Body of pancreas (tissue), 4 donors: Measurements from ENCODE around the gene ANO2. TPM values are rescaled to one million over a fixed set of nuclear protein-coding genes. Genes with fewer than 3 reads are reported as not detected.

ENCODE experiments used
- ATAC-seq: fragments of 150-250 bp; one replicate; pipeline ENCODE4 v1.9.1; 2016
- DNase-seq, 4 donors: peaks; one replicate each; pipeline ENCODE4 v3.0.0-alpha.2; 2019
- H3K27ac ChIP-seq, 4 donors: fragments of 200-600 bp; sonication (generic); 1 replicate in 3 of 4; 2 replicates in 1 of 4; pipeline versions ENCODE4 v1.5.1 to v1.6.1; 2016 to 2019; ENCODE audit warnings: mild to moderate bottlenecking in 1 of 4, mixed read lengths in 1 of 4, moderate library complexity in 1 of 4
- H3K27me3 ChIP-seq, 2 donors: fragments of 200-600 bp; sonication (generic); one replicate each; pipeline ENCODE4 v1.6.0; 2016; ENCODE audit warnings: mild to moderate bottlenecking in 1 of 2
- H3K36me3 ChIP-seq, 2 donors: fragments of 200-600 bp; sonication (generic); replicated peaks in 1 of 2; 2 replicates each; pipeline ENCODE4 v1.5.1; 2016; ENCODE audit warnings: low read depth in 2 of 2; ENCODE audit not compliant: insufficient read depth in 1 of 2
- H3K4me1 ChIP-seq: fragments of 200-600 bp; sonication (generic); one replicate; pipeline ENCODE4 v1.6.0; 2016
- H3K4me3 ChIP-seq, 2 donors: fragments of 200-600 bp; sonication (generic); 1 replicate in 1 of 2; 2 replicates in 1 of 2; pipeline ENCODE4 v1.5.1; 2016 to 2019
- H3K9me3 ChIP-seq, 3 donors: fragments of 200-600 bp; sonication (generic); 1 replicate in 2 of 3; 2 replicates in 1 of 3; pipeline ENCODE4 v1.5.1; 2016
- POLR2A ChIP-seq, 3 donors: fragments of 450-650 bp; IDR thresholded peaks; one replicate each; pipeline ENCODE4 v1.6.1; 2016; ENCODE audit warnings: antibody characterized with exemption in 3 of 3, mild to moderate bottlenecking in 2 of 3
- WGBS, 2 donors: methylation state at CpG; one replicate each; pipeline ENCODE4 v1.1.5; 2017; 5-methylcytosine and 5-hydroxymethylcytosine counted together
- intact Hi-C: fragments of 100-400 bp; cut with DNase I; formaldehyde crosslinking; loops from one replicate; pipeline ENCODE4 v1.15.1; 2023
- total RNA-seq, 2 donors: library from RNA; depleted of rRNA; stranded (reverse); fragments of >200 nt; gene quantifications; one replicate each; pipeline ENCODE4 v1.1.0, GENCODE V29; 2016
- TF ChIP-seq, protein P1 (sequence below), 7 experiments: fragments of 450-650 bp in 4 of 7; fragments of 200-600 bp in 3 of 7; sonication (generic) in 3 of 7; IDR thresholded peaks; one replicate each; pipeline ENCODE4 v1.5.1; 2016 to 2019; ENCODE audit warnings: antibody characterized with exemption in 7 of 7

The ANO2 gene
- total RNA-seq, 2 donors from 2014 or later: 2.1 to 4.3 TPM

DNA sequence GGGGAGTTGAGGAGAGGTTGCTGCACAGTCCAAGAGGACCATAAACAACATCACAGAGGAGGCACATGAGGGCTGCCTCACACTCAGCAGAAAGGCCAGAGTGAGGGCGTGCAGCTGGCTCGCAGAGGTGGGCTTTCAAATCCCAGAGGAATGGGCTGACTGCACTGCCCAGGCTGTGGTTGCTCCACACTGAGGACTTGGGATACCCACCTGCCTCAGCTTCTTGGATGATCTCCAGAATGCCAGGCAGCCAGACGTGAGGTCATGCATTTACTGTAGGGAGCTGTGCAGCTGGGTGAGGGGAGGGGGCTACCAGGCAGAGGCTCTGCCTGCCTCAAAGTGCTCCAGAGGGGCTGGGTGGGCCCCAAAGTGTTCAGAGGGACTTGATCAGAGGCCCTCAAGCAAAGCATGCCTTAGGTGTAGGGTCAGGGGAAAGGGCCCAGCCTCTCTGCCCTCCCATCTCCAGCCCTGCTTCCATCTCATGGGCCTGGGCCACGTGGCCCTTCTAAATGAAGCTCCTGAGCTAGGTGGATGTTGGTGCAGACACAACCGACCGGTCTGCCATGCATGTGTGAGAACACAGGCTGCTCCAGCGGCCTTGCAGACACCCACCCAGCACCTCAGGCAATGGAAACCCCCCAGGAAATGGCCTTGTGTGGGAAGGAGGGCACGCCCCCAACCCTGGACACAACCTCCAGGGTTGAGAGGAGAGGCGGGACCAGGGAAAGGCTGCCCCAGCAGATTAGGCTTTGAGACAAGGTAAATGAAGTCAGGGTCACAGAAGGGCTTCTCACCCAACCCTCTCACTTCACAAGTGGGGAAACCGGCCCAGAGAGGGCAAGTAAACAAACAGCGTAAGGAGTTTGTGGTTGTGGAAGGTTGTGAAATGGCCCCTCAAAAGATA is 422.4 kb downstream of the ANO2 start:
- TF ChIP-seq POLR2A (IDR thresholded peaks at IDR 0.05): no peak
- TF ChIP-seq, protein P1, sequence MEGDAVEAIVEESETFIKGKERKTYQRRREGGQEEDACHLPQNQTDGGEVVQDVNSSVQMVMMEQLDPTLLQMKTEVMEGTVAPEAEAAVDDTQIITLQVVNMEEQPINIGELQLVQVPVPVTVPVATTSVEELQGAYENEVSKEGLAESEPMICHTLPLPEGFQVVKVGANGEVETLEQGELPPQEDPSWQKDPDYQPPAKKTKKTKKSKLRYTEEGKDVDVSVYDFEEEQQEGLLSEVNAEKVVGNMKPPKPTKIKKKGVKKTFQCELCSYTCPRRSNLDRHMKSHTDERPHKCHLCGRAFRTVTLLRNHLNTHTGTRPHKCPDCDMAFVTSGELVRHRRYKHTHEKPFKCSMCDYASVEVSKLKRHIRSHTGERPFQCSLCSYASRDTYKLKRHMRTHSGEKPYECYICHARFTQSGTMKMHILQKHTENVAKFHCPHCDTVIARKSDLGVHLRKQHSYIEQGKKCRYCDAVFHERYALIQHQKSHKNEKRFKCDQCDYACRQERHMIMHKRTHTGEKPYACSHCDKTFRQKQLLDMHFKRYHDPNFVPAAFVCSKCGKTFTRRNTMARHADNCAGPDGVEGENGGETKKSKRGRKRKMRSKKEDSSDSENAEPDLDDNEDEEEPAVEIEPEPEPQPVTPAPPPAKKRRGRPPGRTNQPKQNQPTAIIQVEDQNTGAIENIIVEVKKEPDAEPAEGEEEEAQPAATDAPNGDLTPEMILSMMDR (IDR thresholded peaks at IDR 0.05): no peak
- no peaks in the 10 kb centered on the region for H3K27me3 ChIP-seq
- no peaks in the 10 kb centered on the region for H3K9me3 ChIP-seq
- ATAC-seq: no peak
- DNase-seq: no peak
- no peak overlapping the region for H3K4me3 ChIP-seq
- H3K4me1 ChIP-seq: no peaks in the 10 kb centered on the region
- H3K27ac ChIP-seq: no peak overlapping the region
- H3K36me3 ChIP-seq: no peaks in the 10 kb centered on the region
- 67 to 73% methylated on average over 10 of the region's 11 CpGs for WGBS, 2 donors
- intact Hi-C loops: no loop called here

DNA sequence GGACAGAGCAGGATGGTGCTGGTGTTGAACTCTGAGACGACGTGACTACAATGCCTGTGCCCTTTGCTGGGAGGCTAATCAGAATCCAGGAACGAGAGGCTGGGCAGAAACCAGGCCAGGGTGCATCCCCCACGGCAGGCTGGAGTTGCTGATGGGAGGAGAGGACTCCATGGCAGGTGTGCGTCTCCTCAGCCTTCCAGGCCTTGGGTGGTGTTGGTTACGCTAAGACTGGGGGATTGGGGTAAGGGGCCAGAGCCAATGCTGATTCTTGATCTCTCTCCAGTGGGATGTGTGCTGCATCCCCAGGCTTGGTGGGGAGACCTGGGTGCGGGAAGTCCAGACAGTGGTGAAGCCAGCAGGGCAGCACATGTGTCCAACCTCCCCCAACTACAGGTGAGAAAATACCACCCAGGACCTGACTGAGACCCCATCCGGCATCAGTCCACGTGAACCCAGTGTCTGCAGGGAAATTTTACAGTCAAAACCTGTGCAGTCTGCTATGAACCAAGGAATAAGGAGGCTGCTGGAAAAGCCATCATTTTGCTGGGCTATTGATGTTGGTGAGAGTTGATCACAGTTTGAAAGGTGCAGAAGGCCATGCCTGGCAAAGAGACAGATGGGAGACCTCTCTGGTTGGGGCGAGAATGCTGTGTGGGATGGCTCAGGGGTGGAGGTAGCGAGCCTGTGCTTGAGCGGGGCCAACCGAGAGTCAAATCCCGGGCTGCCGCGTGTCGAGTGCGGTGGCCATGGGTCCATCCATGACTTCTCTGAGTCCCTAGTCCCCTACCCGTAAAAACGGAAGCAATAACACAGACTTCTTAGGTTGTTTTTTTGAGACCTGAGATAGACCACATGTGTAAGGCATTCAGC is 423.4 kb downstream of the ANO2 start:
- H3K9me3 ChIP-seq: no peaks in the 10 kb centered on the region
- no peaks in the 10 kb centered on the region for H3K4me1 ChIP-seq
- intact Hi-C loops: no loop called here
- no peaks in the 10 kb centered on the region for H3K27me3 ChIP-seq
- 76 to 77% methylated on average over 20 of the region's 20 CpGs for WGBS, 2 donors
- no peak overlapping the region for H3K4me3 ChIP-seq
- no peak for TF ChIP-seq POLR2A (IDR thresholded peaks at IDR 0.05)
- TF ChIP-seq, protein P1 (IDR thresholded peaks at IDR 0.05): no peak
- ATAC-seq (no peak), DNase-seq (no peak)
- no peaks in the 10 kb centered on the region for H3K36me3 ChIP-seq
- H3K27ac ChIP-seq: no peak overlapping the region

DNA sequence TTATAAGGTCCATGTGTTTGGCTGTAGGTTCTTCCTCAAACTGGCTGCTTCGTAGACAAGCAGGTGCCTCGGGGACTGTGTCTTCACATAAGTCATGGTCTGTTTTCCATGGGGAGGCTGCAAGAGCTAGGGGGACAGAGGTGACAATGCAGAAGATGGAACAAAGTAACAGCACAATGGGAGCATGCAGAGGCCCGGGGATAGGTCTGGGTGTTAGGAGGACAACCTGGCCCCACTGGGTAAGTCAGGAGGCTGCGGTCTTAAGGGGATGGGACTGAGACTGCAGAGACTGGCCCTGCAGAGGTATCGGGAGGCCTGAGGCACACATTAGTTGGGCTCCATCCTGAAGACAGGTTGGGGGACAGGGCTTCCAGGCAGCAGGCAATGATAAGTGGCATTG is 424.2 kb downstream of the ANO2 start:
- Histone ChIP-seq H3K4me3 (no peak overlapping the region), H3K9me3 (no peaks in the 10 kb centered on the region), H3K36me3 (no peaks in the 10 kb centered on the region), H3K4me1 (no peaks in the 10 kb centered on the region), H3K27me3 (no peaks in the 10 kb centered on the region), H3K27ac (no peak overlapping the region)
- intact Hi-C loops: no loop called here
- ATAC-seq: no peak
- TF ChIP-seq, protein P1 (IDR thresholded peaks at IDR 0.05): no peak
- DNase-seq: no peak
- 68 to 77% methylated on average over 4 to 5 of the region's 5 CpGs for WGBS, 2 donors

DNA sequence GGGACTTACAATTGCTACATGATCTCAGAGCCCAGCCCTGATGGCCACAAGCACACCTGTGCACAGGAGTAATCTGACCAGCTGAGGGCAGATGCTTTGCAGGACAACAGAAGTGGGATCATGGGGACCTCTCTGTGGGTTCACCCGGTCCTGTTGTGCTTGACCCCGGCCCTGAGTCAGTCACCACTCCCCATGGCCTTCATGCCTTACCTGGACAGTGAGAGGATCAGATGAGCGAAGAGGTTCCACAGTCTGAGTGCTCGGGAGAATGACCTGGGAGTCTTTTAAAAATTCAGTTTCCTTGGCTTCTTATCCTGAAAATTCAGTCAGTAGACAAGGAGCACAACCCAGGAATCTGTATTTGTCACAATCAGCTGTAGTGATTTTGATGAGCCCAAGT is 425.0 kb downstream of the ANO2 start:
- 75 to 86% methylated on average over 4 of the region's 4 CpGs for WGBS, 2 donors
- DNase-seq (no peak), ATAC-seq (no peak)
- no peak for TF ChIP-seq POLR2A (IDR thresholded peaks at IDR 0.05)
- TF ChIP-seq, protein P1 (IDR thresholded peaks at IDR 0.05): no peak
- intact Hi-C loops: no loop called here
- H3K4me3 ChIP-seq: no peak overlapping the region
- H3K9me3 ChIP-seq: no peaks in the 10 kb centered on the region
- H3K36me3 ChIP-seq: no peaks in the 10 kb centered on the region
- H3K4me1 ChIP-seq: no peaks in the 10 kb centered on the region
- no peaks in the 10 kb centered on the region for H3K27me3 ChIP-seq
- no peak overlapping the region for H3K27ac ChIP-seq
